NCI-H526 treated with DMSO at 0.1 percent for 48 hours (cell line): Measurements from ENCODE around the gene ANXA7.

Experiments used
- DNase-seq: peaks from one replicate; lab custom pipeline; 2025; lab: John Stamatoyannopoulos, UW

ANXA7 gene

DNA sequence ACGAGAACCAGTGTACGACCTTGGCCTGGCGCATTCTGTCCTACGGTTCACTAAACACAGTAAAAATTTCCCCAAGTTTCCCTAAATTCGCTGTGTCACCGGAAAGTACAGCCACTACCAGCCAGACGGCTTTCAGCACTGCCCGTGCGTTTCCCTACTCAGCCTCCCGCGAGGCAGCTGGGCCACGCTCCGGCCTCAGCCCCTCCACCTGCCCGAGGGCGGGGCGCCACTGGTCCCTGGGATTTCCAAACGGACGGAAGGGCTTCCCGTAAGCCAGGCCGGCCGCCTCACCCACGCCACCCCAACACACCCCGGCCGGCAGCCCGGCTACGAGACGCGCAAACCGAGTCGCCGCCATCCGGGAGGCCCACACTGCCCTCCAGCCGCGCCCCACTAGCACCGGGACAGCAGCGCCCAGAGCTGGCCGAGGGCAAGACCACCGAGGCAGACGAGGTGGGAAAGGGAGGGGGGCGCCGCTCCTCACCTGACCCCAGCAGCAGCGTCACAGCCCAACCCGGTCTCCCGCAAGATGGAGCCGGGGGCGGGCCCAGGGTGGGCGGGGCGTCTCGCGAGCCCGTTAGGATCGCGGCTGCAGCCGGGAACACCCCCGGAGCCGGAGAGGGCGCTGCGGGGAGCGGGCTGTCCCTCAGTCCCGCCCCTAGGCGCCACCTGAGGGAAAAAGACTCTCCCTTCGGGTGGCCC is at the start of gene ANXA7:
TSS of gene ANXA7 (minus strand) at position 531 of the 702 bp plus-strand sequence. CDS start 13,202 bp downstream, outside the sequence.
- peak; percentile 62 for DNase-seq

DNA sequence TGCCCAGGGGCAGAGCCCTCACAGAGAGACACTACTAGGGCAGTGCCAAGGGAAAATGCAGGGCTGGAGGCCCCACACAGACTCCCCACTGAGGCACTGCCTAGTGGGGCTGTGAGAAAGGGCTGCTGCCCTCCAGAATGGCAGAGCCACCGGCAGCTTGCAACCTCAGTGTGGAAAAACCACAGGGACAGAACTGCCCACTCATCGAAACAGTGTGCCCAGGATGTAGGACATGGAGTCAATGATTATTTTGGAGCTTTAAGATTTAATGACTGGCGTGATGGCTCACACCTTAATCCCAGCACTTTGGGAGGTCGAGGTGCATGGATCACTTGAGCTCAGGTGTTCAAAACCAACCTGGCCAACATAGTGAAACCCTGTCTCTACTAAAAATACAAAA is 47.0 kb upstream of the ANXA7 start:
- no peak for DNase-seq

DNA sequence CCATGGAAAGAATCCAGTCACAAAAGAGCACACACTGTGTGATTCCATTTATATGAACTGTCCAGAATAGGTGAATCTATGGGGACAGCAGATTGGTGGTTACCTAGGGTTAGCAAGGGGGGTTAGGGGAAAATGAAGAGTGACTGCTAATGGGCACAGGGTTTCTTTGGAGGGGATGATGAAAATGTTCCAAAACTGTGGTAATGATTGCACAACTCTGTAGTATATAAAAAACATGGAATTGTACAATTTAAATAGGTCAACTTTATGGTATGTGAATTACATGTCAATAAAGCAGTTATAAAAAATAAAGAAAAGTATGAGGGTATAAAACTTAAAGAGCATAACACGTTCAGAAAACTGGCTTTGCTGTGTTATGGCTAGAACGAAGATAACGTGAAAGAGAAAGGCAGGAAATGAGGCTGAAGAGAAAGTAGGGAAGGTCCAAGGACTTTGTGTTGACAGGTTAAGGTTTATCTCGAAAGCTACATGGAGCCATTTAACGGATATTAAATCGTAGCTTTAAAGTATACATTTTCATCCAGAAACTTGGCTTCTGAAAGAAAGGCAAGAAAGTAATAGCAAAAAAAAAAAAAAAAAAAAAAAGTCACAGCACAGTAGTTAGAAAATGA is 45.9 kb upstream of the ANXA7 start:
- DNase-seq: no peak

DNA sequence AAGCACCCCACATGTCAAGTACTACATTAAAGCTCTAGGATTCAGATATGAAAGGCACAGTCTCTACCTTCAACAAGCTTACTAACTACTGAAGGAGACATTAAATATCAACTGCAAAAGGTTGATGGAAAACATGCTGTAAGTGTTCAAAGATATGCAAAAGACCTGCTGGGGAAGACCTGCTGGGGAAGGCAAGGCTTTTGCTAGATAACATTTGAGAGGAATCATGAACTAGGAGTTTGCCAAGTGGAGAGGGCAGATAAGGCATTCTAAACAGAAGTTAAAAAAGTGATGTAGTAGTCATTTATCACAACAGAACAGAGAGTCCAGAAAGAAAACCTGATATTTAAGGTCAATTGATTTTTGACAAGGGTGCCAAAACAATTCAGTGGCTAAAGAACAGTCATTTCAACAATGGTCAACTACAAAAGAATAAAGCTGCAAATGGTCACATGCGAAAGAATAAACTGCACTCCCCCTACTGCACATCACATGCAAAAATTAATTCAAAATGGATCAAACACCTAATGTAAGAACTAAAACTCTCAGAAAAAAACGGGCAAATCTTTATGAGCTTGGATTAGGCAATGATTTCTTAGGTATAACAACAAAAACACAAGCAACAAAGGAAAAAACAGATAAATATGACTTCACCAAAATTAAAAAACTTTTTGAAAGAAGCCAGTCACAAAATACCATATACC is 42.5 kb upstream of the ANXA7 start:
- no peak for DNase-seq

DNA sequence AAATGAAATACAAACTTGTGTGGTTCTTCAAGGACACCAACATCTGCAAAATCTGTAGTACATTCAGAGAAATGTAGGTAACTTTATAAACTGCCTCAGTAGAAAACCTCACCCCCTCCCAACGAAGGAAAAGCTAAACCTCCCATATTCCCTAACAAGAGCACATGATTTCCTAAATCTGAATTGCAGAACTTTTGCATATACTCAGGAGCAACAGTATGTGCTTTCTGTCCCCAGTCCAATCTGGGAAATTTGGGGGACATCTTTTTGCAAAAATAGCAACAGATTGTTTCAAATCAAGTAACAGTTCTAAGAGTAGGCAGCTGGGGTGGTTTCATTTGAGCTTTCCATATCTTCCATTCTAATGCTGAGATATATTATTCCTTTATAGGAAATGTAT is 35.3 kb upstream of the ANXA7 start:
- no peak for DNase-seq

DNA sequence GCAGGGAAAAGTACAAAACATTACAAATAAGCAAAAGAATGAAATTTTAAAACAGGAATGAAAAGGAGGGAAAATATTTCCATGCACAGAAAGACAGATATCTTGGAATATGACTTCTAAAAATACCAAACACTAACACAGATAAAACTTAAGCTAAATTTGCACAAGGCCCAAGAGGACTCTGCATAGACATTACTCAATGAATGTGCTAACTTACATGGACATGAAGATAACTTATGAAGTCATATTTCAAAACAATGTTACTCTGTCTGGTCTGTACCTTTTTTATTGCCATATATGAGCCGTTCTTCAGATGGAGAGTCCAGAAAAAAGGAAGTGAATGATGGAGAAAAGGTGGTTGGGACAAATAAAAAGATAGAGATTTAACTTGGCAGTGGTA is 34.5 kb upstream of the ANXA7 start:
- no peak for DNase-seq

DNA sequence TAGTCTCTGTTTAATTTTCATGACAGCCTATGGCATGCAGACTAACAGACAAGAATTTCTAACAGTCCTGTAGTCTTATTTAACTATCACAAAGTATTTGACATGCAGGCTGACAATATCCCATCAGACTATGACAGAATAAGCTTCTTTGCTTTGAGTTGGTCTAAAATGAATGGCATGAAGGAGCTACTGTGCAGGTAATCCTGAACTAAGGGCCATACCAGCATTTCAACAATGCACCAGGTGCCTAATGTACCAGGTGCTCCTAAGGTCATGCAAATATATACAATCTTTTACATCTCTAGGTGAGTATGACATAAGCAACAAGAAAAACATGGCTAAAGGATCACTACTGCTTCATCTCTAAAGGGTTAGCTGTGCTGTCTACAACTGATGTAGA is 33.1 kb upstream of the ANXA7 start:
- peak; percentile 38 for DNase-seq

DNA sequence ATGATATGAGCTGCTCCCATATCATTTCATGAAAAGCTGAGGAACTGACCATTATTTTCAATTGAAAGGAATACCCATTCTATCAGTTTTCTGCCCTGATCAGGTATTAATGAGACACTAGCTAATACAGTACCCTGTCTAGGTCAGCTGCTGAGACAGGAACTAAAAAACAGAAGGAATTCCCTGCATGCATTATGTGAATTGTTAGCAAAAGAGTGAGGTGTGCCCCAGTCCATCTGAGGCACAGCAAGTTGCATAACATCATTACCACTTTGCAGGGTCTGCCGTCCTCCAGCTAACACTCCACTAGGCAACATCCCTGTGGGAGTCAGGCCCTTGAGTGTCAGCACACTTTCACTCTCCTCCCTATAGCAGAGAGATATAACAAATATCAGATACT is 30.6 kb upstream of the ANXA7 start:
- DNase-seq: no peak

DNA sequence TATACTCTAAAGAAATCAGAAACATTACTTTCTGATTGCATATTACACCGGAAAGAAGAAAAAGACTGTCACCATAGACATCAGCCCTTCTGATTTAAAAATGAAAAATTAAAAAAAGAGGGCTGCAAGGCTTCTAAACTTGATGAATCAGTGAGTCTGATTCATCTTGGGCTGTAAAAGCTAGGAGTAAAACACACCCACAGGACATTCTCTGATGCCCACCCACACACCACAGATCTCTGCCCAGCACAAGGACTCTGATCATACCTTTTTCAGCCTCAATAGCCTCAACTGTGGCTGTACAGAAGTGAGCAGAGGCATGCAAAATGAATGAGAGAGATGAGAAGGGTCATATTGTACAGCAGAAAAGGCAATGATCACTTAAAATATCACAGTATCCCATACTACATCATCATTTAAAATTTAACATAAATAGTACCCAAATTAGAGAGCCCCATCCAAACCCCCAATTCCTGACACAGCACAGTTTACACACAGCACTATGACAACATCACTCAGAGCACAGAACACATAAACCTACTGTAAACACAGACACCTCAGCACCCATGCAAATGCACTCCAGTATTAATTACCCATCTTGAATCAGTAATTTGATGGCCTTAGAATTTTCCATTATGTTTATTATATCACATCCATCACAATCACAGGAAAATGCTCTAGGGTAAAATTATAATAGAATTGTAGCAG is 25.9 kb upstream of the ANXA7 start:
- DNase-seq: peak; percentile 1

DNA sequence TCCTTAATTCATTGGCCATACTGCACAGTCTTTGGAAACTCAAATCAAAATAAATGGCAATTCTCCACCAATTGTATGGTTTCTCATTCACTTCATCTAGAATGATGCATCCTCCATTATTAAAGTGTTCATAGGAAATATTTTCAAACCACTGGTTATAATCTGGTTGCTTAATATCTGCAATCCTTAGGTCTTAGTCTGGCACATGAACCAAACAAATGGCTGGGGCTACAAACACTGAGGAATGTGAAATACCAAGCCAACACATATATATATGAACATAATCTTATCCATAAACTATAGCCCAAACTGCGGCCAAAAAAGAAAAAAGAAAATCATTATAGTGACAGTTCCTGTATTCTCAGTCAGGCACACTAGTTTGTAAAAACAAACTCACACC is 25.2 kb upstream of the ANXA7 start:
- no peak for DNase-seq

DNA sequence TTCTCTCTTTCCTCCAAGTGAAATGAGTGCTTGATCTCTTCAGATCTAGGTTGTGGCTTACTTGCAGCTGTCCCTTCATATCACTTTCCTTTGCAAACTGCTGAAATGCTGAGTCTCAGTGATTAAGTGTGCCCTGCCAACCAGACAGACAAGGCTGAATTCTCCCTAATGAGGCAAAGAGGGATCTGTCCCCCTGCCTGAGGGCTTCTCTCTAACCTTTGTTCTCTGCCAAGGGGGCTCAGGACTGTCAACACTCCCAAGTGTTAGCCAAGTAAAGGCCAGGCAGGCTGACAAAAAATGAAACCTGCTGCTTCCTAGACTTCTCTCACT is 19.6 kb upstream of the ANXA7 start, which contains the start of gene MSS51:
TSS of gene MSS51 (minus strand) at position 24 of the 330 bp plus-strand sequence. CDS start 5,277 bp downstream, outside the sequence.
- DNase-seq: no peak

DNA sequence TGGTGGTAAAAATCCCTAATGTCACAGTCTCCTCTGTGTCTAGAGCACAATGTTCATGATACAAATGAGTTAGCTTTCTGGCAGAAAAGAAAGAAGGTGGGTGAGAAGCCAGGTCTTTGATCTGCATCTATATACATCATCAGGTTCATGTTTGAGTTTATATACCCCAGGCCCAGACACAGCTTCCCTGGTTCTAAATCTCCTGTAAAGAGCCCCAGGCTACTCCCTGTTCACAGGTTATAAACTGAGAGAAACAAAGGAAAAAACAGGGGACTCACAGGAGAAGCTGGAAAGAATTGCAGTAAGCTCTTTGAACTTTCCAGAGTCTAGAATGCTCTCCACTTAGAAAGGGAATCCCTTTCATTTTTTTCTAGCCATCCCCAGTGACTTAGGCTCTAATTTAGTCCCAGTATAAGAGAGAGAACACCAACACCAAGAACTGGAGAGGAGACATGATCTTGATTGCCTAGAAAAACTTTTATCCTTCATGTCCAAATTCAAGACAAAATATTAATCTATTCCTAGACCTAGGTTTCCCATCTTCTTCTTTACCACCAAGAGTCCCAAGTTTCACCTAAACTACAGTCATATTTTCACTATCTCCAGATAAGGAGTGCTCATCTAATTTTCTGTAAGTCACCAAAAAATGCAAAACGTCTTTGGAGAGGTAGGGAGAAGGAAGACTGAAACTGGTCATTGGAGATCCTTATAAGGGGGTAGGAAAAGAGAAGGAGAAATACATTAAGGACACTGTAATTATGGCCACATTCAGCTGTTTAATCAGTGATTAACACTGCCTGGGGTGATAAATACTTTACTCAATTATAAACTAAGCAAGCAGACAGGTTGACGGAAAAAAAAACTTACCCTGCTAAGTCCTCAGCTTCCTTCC is 19.0 kb upstream of the ANXA7 start:
- DNase-seq: no peak

DNA sequence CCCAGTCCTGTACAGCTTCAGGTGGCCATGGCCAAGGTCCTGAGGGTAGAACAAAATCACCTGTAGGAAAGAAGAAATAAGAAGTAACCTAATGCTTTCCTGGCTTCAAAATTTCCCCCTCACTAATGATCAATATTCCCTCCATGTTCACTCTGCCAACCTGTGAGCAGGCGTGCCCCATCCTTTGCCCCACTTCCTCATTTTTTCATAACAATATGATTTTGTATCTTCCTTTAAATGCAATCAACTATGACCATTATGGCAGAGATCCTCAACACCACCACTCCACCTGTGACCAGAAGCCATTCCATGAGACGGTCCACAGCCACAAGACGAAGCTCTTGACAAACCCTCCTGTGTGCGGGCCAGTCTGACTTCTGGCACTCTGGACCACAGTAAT is 12.5 kb upstream of the ANXA7 start:
- no peak for DNase-seq

DNA sequence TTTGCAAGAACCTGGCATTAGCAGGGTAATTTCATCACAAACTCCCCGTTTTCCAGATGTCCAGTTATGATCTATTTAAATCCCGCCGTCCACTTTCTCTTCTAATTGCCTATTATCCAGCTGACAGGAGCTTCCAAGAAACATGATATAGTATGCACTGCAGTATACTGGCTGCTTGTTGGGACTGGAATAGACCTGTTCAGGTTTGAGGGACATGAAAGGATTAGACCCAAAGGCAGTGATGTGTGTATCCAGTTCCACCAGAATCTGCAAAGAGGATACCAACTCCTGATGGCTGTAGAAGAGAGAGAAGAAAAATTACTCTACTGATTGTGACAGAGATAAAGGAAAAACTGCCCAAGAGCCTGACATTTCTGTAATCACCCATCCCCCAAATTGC is 10.6 kb upstream of the ANXA7 start:
- DNase-seq: no peak

DNA sequence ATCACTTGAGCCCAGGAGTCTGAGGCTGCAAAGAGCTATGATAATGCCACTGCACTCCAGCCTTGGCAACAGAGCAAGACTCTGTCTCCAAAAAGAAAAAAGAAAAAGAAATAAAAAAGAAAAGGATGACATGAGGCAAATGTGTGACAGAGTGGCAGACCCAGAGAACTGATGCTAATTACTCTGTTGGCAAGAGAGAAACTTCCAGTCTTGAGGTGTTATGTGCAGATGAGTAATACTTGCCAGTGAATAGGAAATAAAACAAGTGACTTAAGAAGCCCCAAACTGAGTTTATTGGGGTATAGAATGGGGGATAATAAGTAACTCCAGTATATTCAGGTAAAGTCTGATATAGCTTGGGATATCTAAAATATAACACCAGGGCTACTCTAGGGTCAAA is 9.5 kb upstream of the ANXA7 start:
- no peak for DNase-seq

DNA sequence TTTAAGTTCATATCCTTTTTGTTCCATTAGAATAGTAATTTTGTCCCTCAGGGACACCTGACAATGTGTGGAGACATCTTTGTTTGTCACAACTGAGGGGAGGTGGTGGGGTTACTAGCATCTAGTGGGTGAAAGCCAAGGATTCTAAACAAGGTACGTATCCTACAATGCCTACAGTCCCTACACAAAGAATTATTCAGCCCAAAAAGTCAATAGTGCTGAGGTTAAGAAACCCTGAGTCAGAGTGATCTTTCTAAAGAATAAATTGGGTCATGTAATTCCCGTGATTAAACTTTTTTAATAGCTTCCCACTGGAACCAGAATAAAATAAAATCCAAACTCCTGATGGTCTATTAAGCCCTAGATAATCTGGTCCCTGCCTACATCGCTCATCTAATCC is 2.7 kb upstream of the ANXA7 start:
- DNase-seq: no peak

DNA sequence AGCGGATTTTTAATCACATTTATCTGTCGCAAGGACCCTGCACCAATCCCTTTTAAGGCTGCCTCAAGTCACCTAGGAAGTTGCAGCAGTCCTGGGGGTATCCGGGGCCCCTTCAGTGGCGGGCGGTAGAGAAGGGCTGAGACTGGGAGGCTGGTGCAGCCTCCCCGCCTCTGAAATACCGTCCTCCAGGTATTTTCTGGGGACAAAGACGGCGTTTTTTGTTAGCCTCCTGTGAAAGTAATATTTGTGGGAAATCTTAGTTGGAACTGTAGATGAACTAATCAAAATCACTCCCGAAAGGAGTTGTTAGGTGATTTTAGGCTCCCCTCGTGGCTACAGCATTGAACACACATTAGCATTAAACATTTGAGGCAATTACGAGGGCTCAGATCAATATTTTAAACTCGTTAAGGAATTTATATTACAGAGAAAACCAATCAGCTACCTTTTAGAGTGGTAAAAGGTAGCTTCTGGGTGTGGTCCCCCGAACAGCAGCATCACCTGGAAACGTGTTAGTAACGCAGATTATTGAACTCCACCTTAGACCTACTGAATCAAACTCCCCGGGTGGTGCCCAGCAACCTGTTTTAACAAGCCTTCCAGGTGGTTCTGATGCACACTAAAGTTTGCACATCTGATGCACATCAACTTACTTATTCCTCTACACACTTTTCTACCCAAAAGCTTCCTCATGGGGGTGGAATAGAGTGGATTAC is 530 bp upstream of the ANXA7 start:
- no peak for DNase-seq

DNA sequence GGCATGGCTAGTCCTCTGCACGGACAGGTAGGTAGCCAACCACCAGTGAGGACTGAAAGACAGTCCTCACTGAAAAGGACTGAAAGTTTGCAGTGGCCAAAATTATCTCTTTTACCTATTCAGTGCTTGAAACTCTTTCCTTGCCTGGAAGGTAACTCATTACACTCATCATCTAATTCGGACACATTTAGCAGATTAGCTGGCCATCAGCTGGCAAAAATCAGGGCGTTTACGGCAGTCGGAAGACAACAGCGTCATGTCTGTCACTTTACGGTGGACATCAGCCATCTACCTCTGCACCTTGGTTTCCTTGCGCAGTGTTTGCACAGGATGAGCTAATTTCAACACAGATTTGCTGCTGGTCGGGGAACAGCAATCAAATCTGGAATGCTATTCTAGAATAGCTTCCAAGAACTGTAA is 740 bp downstream of the ANXA7 start:
- peak; percentile 34 for DNase-seq

DNA sequence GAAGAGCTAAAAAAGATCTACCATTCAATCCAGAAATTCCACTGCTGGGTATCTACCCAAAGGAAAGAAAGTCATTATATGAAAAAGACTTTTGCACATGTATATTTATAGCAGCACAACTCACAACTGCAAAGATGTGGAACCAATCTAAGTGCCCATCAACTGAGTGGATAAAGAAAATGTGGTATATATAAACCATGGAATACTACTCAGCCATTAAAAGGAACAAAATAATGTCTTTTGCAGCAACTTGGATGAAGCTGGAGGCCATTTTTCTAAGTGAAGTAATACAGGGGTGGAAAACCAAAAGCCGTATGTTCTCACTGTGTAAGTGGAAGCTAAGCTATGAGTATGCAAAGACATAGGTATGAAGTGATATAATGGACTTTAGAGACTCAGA is 3.0 kb downstream of the ANXA7 start:
- no peak for DNase-seq

DNA sequence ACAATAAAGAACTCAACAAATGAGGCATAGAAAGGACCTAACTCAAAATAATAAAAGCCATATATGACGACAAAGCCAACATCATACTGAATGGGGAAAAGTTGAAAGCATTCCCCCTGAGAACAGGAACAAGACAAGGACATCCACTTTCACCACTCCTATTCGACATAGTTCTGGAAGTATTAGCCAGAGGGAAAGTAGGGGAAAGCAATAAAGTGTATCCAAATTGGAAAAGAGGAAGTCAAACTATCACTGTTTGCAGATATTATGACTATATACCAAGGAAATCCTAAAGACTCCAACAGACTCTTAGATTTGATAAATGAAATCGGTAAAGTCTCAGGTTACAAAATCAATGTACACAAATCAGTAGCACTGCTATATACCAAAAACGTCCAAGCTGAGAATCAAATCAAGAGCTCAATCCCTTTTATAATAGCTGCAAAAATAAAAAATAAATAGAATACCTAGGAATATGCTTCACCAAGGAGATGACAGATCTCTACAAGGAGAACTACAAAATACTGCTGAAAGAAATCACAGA is 4.8 kb downstream of the ANXA7 start:
- no peak for DNase-seq

DNA sequence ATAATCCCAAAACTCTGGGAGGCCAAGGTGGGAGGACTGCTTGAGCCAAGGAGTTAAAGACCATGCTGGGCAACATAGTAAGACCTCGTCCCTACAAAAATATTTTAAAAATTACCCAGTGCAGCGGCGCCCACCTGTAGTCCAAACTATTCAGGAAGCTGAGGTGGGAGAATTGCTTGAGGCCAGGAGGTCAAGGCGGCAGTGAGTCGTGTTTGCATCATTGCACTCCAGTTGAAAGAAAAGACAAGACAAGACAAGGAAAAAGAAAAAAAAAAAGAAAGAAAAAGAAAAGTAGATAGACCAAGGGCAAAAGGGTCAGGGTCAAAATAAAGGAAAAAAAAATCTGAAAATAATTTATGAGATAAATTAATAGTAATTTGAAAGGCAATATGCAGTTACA is 5.8 kb downstream of the ANXA7 start:
- DNase-seq: no peak
